HK-2 (cell line): Measurements from ENCODE around the gene DMRT1.

Experiments
- DNase-seq: peaks from one replicate; pipeline ENCODE4 v3.0.0-alpha.2; 2018; ENCODE audit not compliant: unreplicated experiment

DMRT1 gene

GRCh38 chr9:841371-842209, at the start of gene DMRT1:
DMRT1 (plus strand) TSS chr9:841697; CDS start chr9:841839, 142 bp downstream.
- no peak for DNase-seq

GRCh38 chr9:792331-793260, 48.9 kb upstream of the DMRT1 start:
- DNase-seq: no peak

GRCh38 chr9:794386-794785, 47.1 kb upstream of the DMRT1 start:
- DNase-seq: no peak

DNA sequence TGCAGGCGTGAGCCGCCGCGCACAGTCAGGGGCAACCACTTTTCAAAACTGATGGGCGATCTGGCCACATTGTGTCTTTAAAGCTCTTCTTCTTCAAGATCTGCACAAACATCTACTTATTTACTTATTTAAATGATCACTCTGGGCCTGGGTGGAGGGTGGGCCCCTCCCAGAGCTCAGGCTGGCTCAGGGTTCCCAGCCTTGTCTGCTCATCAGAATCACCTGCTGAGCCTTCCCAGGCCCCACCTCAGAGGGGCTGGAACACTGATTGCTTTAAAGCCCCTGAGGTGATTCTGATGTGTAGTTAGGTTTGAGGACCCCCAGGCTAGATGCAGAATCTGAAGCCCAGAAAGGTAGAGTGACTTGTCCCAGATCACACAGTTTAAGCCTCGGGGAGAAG, 45.6 kb upstream of the DMRT1 start:
- no peak for DNase-seq

DNA sequence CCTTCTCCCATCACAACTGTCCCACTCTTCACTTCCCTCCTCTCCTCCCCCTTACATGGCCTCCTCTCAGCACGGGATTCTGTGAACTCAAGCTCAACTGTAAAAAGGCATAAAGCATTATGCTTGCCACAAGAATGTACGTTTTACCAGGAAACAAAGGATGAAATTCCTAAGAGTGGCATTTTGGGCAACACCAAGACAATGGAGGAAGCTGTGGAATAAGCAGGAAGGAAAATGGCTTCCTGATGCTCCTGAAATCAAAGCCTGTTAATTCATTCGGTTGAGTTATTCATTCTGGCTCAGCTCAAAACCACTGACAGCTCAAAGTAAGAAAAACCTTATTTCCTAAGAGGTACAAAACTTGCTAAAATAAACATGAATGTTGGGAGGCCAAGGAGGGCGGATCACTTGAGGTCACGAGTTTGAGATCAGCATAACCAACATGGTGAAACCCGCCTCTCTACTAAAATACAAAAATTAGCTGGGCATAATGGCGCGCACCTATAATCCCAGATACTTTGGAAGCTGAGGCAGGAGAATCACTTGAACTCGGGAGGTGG, 40.8 kb upstream of the DMRT1 start:
- no peak for DNase-seq

GRCh38 chr9:801399-802071, 40.0 kb upstream of the DMRT1 start:
- DNase-seq: no peak

DNA sequence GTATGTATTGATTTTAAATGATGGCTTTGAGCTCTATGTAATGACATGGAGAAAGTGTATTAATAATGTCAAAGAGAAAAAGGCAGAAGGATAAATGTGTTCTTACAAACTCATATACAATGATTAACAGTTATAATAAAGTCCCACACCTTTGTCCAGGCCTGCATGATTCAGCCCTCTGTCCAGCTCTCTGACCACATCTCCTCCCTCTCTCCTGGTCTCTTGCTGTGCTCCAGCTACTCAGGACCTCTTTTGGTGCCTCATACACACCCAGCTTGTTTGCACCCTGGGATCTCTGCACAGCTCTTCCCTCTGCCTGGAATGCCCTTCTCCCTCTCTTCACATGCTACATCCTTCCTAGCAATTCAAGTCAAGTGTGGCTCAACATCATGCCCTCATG, 37.5 kb upstream of the DMRT1 start:
- no peak for DNase-seq

DNA sequence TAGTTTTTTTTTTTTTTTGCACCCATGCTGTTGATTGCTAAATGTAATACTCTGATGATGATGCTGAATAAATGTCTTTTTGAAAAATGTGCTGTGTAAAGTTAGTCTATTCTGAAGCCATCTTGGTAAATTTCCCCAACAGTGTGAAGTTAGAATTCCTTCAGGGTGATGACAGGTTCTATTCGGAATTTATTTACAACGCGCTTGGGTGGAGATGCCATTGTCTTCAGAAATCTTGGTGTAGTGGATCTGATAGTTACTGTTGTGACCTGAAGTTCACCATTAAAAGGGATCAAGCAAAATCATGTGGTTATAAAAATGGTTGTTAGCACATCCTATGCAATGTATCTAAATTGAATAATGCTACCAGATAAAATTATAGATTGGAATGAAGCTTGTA, 36.3 kb upstream of the DMRT1 start:
- DNase-seq: no peak

GRCh38 chr9:806285-807156, 35.0 kb upstream of the DMRT1 start:
- DNase-seq: no peak

DNA sequence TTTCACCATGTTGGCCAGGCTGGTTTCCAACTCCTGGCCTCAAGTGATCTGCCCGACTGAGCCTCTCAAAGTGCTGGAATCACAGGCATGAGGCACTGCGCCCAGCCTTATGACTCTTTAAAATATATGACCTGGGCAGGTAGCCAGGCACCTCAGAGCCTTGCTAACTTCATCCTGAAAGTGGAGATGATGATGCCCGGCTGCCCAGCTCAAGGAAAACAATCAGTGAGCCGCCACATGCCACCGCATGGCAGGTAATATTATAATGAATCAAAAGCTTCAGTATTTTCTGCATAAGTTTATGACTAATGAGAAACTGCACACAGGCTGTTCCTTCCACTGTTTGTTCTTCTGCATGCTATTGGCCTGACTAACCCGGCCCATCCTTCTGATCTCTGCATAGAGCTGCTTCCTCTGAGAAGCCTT, 30.4 kb upstream of the DMRT1 start:
- DNase-seq: no peak

- no peak for DNase-seq
Observed at GRCh38 chr9:818958-819357, 22.5 kb upstream of the DMRT1 start.

GRCh38 chr9:826500-827280, 14.8 kb upstream of the DMRT1 start:
- DNase-seq: no peak

DNA sequence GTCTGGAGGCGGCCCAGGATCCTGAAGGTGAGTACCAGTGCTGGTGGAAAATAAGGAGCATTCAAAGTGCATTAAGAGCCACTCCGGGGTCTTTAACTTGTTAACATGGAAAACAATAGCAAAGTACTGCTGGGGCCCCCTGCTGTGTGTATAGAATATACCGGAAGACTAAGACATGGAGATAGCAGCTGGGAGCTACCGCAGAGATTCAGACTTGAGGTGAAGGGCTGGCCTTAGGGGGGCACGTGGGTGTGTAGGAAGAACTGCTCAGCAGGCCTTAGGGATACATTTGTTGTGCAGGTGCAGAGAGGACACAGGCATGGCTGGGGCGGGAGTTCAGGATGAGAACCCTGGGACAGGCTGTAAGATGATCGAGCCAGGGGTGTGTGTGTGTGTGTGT, 1.2 kb upstream of the DMRT1 start:
- DNase-seq: no peak

GRCh38 chr9:842635-843426, 1.3 kb downstream of the DMRT1 start:
- DNase-seq: no peak

DNA sequence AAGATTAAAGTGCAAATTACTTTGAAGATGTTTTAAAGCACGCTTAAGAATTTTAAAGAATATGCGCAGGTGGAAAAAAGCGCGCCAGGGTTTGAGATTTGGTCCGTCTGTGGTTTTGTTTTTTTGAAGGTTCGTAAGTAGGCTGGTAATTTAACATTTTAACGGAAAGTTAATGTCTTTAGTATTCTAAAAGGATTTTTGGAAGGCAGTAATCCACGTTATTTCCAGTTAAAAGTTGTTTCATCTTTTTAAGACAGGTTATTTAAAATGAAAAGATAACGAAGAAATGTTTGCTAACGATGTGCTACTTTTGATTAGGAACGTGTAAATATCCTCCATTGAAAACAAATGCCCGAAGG, 1.9 kb downstream of the DMRT1 start:
- no peak for DNase-seq

DNA sequence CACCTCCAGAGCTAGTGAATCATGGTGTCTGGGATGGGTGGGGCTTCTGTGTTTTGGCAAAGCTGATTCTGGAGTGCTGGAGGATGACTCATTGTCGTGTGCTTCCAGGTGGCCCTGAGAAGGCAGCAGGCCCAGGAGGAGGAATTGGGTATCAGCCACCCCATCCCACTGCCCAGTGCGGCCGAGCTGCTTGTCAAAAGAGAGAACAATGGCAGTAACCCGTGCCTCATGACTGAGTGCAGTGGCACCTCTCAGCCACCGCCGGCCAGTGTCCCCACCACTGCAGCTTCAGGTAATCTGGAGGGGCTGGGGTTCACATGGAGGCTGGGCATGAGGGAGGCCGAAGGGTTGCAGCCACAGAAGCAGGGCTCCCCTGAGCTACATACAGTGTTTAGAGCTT, 5.4 kb downstream of the DMRT1 start:
- DNase-seq: no peak

DNA sequence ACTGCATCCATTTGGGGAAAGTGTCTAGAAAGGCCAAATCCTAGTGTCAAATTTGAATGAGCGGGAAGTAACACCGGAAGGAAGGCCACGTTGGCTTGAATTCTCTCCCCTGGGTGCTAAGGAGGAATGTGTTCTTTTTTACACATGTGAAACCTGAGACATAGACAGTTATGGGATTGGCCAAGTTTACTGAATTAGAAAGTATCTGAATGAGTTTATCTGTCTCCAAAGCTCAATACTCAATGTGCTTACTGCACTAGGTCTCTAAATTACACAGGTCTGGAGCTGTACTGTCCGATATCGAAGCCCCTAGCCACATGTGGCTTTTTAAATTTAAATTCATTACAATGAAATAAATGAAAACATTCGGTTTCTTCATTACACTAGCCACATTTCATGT, 6.0 kb downstream of the DMRT1 start:
- DNase-seq: no peak

DNA sequence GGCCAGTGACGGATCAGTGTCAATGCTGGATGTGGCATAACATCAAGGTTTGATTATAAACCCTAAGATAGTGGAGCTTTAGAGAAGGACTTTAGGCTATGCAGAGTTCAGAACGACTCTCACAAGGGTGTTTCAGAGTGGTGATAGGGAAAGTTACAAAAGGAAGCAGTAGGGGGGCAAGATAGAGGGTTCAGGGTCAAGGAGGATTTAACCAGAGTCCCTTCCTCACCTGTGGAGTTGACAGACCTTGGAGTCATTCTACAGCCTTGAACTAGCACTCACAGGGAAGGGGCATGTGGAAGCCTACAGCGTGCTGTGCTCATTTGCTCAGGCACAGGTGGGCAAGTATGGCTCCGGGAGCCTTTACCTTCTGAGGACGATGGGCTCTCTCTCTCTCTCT, 7.9 kb downstream of the DMRT1 start:
- DNase-seq: no peak

GRCh38 chr9:852539-852938, 11.0 kb downstream of the DMRT1 start:
- no peak for DNase-seq
